DMS 273 treated with DMSO at 0.1 percent for 48 hours (cell line): ENCODE measurements around the gene CYP2C18.
"Not testable (repeated sequence)": the region's sequence is repeated elsewhere in the genome, so short reads cannot be mapped to it uniquely, and the experiment has no call there.

Experiments
- DNase-seq: peaks from one replicate; lab custom pipeline; 2025; lab: John Stamatoyannopoulos, UW

Gene CYP2C18

GRCh38 chr10:94747137-94747536, 63.6 kb downstream of the CYP2C18 start:
- DNase-seq, result no peak

GRCh38 chr10:94747838-94748237, 64.3 kb downstream of the CYP2C18 start:
- DNase-seq, result no peak

- no peak for DNase-seq
Measured at GRCh38 chr10:94757916-94758315, 74.4 kb downstream of the CYP2C18 start.

- DNase-seq, result no peak
Measured at GRCh38 chr10:94760586-94761178, 77.2 kb downstream of the CYP2C18 start.

- no peak for DNase-seq
Measured at GRCh38 chr10:94762393-94762792, 78.9 kb downstream of the CYP2C18 start, which contains the start of gene CYP2C19. Gene CYP2C19, plus strand, starts transcription at chr10:94762681. Its CDS starts 25 bp downstream, at chr10:94762706.

- not testable (repeated sequence) for DNase-seq
Measured at GRCh38 chr10:94775425-94775824, 91.9 kb downstream of the CYP2C18 start.

GRCh38 chr10:94777886-94778458, 94.4 kb downstream of the CYP2C18 start:
- no peak for DNase-seq

GRCh38 chr10:94780844-94781243, 97.3 kb downstream of the CYP2C18 start:
- no peak for DNase-seq

GRCh38 chr10:94784256-94784655, 100.7 kb downstream of the CYP2C18 start:
- no peak for DNase-seq

- no peak for DNase-seq
Measured at GRCh38 chr10:94785211-94785610, 101.7 kb downstream of the CYP2C18 start.
